NCI-H2196 (cell line): ENCODE results near the gene ALKBH4.
"Not testable (repeated sequence)": the region's sequence is repeated elsewhere in the genome, so short reads cannot be mapped to it uniquely, and the experiment has no call there.

Experiments
- DNase-seq: peaks from one replicate; lab custom pipeline; 2025; ENCODE audit not compliant: unreplicated experiment; lab: John Stamatoyannopoulos, UW

ALKBH4 gene, protein sequence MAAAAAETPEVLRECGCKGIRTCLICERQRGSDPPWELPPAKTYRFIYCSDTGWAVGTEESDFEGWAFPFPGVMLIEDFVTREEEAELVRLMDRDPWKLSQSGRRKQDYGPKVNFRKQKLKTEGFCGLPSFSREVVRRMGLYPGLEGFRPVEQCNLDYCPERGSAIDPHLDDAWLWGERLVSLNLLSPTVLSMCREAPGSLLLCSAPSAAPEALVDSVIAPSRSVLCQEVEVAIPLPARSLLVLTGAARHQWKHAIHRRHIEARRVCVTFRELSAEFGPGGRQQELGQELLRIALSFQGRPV

GRCh38 chr7:102464577-102465280, at the start of gene ALKBH4, which contains the start of gene LRWD1:
ALKBH4 (minus strand) TSS chr7:102464863; CDS start chr7:102464836, 27 bp downstream.
LRWD1 (plus strand) TSS chr7:102464984; CDS start chr7:102465081, 97 bp downstream.
- peak; percentile 93 for DNase-seq

GRCh38 chr7:102512642-102513221, 48.1 kb upstream of the ALKBH4 start:
- not testable (repeated sequence) for DNase-seq

GRCh38 chr7:102511860-102512522, 47.3 kb upstream of the ALKBH4 start:
- DNase-seq: not testable (repeated sequence)

DNA sequence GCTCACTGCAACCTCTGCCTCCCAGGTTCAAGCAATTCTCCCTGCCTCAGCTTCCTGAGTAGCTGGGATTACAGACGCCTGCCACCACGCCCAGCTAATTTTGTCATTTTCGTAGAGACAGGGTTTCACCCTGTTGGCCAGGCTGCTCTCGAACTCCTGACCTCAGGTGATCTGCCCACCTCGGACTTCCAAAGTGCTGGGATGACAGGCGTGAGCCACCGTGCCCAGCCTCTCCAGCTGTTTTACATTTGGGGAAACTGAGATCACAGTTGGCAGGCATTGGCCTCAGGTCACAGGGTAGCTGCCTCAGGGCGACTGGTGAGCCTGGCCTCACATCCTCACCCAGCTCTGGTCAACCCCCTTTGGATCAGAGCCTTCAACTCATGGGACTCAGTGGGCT, 45.9 kb upstream of the ALKBH4 start:
- DNase-seq: not testable (repeated sequence)

- DNase-seq: not testable (repeated sequence)
Observed at GRCh38 chr7:102507410-102508088, 42.9 kb upstream of the ALKBH4 start.

GRCh38 chr7:102505298-102506185, 40.9 kb upstream of the ALKBH4 start:
- not testable (repeated sequence) for DNase-seq

DNA sequence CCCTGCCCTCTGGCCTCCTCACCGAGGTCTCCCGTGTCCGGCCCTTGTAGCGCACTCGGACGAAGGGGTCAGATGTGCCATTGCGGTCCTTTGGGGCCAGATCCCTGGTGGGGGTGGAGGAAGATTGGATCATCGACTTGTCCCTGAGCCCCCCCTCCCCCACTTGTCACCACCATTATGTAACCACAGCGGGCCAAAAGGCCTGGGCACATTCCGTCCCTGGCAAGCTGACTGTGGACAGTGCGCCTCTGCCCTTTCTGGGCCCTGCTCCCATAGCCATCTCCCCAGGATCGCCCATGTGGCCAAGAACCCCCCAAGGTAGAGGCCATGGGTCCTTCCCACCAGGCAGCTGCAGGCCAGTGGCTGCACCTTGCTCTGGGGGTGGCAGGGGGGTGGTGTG, 38.5 kb upstream of the ALKBH4 start:
- DNase-seq: not testable (repeated sequence)

GRCh38 chr7:102498321-102498720, 33.7 kb upstream of the ALKBH4 start:
- not testable (repeated sequence) for DNase-seq

GRCh38 chr7:102497308-102497707, 32.6 kb upstream of the ALKBH4 start:
- DNase-seq: not testable (repeated sequence)

DNA sequence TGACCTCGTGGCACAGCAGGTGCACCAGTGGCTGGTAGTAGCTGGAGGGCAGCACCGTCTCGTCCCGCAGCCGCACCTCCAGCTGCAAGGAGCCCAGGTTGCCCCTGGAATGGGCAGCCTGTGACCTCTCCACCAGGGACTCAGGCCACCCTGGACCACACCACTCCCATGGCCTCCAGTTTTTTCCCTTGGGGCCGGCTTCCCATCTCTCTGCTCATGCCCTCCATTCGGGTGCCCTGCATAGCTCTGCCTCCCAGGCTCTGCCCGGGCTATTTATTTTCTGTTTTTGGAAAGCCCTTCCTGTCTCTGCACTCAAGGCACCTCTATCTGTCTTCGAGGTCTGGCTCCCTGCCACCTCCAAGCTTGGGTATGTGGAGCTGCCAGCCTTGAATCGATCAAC, 32.2 kb upstream of the ALKBH4 start:
- not testable (repeated sequence) for DNase-seq

GRCh38 chr7:102494473-102495149, 29.9 kb upstream of the ALKBH4 start:
- DNase-seq: not testable (repeated sequence)

- DNase-seq: not testable (repeated sequence)
Observed at GRCh38 chr7:102494026-102494425, 29.4 kb upstream of the ALKBH4 start.

DNA sequence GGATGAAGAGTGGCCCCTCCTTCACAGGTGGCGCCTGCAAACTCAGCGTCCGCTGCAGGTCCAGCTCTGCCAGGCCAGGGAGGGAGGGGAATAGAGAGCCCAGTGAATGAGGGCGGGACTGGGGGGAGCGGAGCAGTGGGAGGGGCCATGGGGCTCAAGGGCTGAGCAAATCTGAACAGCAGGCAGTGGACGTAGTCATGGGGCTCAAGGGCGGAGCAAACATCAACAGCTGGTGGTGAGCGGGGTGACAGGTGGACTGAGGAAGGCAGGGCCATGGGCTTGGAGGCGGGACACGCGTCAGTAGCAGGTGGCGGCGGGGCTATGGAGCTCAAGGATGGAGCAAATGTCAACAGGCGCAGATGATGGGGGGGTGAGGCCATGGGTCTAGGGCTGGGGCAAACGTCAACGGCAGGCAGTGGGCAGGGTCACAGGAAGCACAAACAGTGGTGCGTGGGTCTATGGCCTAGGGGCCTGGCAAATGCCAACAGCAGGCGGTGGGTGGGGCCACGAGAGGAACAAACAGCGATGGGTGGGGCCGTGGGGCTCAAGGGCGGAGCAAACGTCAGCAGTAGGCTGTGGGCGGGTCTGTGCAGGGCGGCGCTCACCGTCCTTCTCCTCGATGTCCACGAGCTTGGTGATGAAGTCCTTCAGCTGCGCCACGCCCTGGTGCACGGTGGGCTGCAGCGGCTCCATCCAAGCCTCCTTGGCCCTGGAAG, 28.7 kb upstream of the ALKBH4 start:
- not testable (repeated sequence) for DNase-seq

- DNase-seq: not testable (repeated sequence)
Observed at GRCh38 chr7:102490529-102491075, 25.9 kb upstream of the ALKBH4 start.

GRCh38 chr7:102484317-102484716, 19.7 kb upstream of the ALKBH4 start:
- not testable (repeated sequence) for DNase-seq

- DNase-seq: not testable (repeated sequence)
Observed at GRCh38 chr7:102481962-102482361, 17.3 kb upstream of the ALKBH4 start.

DNA sequence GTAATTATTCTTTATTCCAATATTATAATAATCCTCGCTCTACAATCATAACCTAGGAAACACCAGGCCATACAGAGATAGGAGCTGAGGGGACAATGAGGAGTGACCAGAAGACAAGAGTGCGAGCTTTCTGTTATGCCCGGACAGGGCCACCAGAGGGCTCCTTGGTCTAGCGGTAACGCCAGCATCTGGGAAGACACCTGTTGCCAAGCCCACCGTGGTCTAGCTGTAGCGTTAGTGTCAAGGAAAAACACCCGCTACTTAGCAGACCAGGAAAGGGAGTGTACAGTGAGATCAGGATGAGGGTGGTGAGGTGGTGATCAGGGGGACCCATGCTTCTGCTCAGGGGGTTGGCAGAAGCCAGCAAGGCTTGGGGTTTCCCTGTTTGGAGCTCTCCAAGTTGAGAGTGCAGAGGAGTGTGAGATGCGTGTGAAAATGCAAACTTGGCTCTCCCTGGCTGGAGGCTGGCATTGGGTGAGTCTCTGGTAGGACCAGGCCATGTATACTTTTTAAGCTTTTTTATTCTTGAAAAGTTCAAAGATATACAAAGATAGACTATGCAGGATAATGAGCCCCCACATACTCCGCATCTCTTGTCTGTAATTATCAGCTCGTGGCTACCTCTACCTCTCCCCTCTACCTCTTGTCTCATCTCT, 15.4 kb upstream of the ALKBH4 start:
- DNase-seq: not testable (repeated sequence)

DNA sequence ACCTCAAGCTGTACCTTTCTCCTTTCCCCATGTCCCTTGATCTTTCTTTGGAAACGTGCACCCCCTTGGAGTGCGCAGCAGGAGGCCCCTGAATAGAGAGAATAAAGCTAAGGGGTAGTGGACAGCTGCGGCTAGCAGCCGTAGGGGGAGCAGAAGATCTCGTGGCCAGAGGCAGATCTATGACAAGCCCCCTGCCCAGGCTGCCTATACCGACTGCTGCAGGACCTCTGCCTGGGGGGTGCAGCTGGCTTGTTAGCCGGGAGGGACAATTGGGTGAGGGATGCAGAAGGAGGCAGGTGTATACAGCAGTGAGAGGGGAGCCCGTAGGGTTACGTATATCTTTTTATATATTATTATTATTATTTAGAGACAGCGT, 14.5 kb upstream of the ALKBH4 start:
- not testable (repeated sequence) for DNase-seq
